ENCODE results near the gene PRR15L.

GRCh38 chr17:47934856-47935255 is 22.8 kb downstream of the PRR15L start:
- TF ChIP-seq, protein P1, sequence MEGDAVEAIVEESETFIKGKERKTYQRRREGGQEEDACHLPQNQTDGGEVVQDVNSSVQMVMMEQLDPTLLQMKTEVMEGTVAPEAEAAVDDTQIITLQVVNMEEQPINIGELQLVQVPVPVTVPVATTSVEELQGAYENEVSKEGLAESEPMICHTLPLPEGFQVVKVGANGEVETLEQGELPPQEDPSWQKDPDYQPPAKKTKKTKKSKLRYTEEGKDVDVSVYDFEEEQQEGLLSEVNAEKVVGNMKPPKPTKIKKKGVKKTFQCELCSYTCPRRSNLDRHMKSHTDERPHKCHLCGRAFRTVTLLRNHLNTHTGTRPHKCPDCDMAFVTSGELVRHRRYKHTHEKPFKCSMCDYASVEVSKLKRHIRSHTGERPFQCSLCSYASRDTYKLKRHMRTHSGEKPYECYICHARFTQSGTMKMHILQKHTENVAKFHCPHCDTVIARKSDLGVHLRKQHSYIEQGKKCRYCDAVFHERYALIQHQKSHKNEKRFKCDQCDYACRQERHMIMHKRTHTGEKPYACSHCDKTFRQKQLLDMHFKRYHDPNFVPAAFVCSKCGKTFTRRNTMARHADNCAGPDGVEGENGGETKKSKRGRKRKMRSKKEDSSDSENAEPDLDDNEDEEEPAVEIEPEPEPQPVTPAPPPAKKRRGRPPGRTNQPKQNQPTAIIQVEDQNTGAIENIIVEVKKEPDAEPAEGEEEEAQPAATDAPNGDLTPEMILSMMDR (IDR thresholded peaks at IDR 0.05), result no peak
- no peak for TF ChIP-seq EZH2 (IDR thresholded peaks at IDR 0.05; ENCODE audit: borderline replicate concordance, insufficient read depth, low read depth, low read length, poor library complexity, severe bottlenecking)

Data from B cell (primary cell).